ENCODE data around the gene RPS6KB2.

Gene RPS6KB2

GRCh38 chr11:67384851-67385366, 43.4 kb upstream of the RPS6KB2 start:
- H3K4me3 ChIP-seq (ENCODE audit: low read depth, low read length), result no peak overlapping the region
- TF ChIP-seq CTCF (IDR thresholded peaks at IDR 0.05; ENCODE audit: low read depth, low read length), result no peak
- peak; percentile 43 for DNase-seq (ENCODE audit: low read depth, low spot score)
- in situ Hi-C loops (cut with HindIII; ENCODE audit: low sequenced_read_pairs), result no loop called here

- H3K4me3 ChIP-seq (ENCODE audit: low read depth, low read length), result no peak overlapping the region
- in situ Hi-C loops (cut with HindIII; ENCODE audit: low sequenced_read_pairs), result no loop called here
- no peak for TF ChIP-seq CTCF (IDR thresholded peaks at IDR 0.05; ENCODE audit: low read depth, low read length)
- DNase-seq (ENCODE audit: low read depth, low spot score), result no peak
Measured at GRCh38 chr11:67387069-67387468, 41.2 kb upstream of the RPS6KB2 start.

GRCh38 chr11:67387518-67387917, 40.8 kb upstream of the RPS6KB2 start:
- no peak for DNase-seq (ENCODE audit: low read depth, low spot score)
- in situ Hi-C loops (cut with HindIII; ENCODE audit: low sequenced_read_pairs), result no loop called here
- no peak for TF ChIP-seq CTCF (IDR thresholded peaks at IDR 0.05; ENCODE audit: low read depth, low read length)
- no peak overlapping the region for H3K4me3 ChIP-seq (ENCODE audit: low read depth, low read length)

- in situ Hi-C loops (cut with HindIII; ENCODE audit: low sequenced_read_pairs), result no loop called here
Measured at GRCh38 chr11:67389477-67389876, 38.8 kb upstream of the RPS6KB2 start.

GRCh38 chr11:67390947-67391303, 37.4 kb upstream of the RPS6KB2 start:
- no peak for DNase-seq (ENCODE audit: low read depth, low spot score)
- no peak for TF ChIP-seq CTCF (IDR thresholded peaks at IDR 0.05; ENCODE audit: low read depth, low read length)
- in situ Hi-C loops (cut with HindIII; ENCODE audit: low sequenced_read_pairs), result no loop called here

More at GRCh38 chr11:67389477-67389876, 38.8 kb upstream of the RPS6KB2 start:
- H3K4me3 ChIP-seq (ENCODE audit: low read depth, low read length), result no peak overlapping the region
- peak; percentile 77 for TF ChIP-seq CTCF (IDR thresholded peaks at IDR 0.05; ENCODE audit: low read depth, low read length)
- DNase-seq (ENCODE audit: low read depth, low spot score), result no peak

DNA sequence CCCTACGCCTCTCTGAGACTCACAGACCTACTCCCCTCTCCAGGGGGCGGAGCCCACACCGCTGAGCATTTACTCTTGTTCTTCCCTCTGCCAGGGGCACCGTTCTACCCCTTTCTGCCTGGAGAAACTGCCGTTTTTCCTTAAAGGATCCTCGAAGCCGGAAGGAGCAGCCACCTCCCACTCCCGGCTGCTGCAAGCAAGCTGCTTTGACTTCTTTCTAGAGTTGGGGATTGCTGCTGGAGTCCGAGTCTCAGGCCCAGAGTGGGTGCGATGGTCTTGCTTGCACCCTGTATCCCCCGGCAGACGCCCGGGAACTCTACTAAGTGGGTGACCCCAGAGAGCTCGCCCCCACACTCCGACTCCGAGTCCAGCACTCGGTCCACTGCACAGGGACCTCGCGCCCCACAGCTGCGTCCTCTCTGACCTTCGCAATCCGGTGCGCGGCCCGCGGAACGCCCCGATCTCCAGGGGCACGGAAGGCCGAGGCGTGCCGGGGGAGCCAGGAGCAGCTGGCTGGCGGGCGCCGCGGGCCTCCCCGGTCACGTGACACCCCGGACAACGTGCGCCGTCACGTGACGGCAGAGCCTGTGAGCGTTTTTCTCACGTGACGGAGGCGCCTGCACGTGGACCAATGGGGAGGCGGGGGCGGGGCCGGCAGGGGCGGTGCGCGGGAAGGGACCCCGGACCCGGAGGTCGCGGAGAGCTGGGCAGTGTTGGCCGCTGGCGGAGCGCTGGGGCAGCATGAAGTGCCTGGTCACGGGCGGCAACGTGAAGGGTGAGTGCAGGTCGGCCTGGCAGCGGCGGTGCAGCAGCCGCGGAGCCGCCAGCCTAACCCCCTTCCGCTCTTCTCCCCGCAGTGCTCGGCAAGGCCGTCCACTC, 36.8 kb upstream of the RPS6KB2 start, which contains the start of gene RAD9A:
TSS of gene RAD9A (plus strand) at position 683 of the 879 bp plus-strand sequence. CDS start at position 742, 59 bp downstream.
- in situ Hi-C loops (cut with HindIII; ENCODE audit: low sequenced_read_pairs), result no loop called here
- H3K4me3 ChIP-seq (ENCODE audit: low read depth, low read length), result peak within 1 kb of the TSS; percentile 81
- peak; percentile 93 for DNase-seq (ENCODE audit: low read depth, low spot score)
- no peak for TF ChIP-seq CTCF (IDR thresholded peaks at IDR 0.05; ENCODE audit: low read depth, low read length)

More at GRCh38 chr11:67390947-67391303, 37.4 kb upstream of the RPS6KB2 start:
- H3K4me3 ChIP-seq (ENCODE audit: low read depth, low read length), result peak overlapping the region; percentile 81
